Measurements from ENCODE around the gene CAPZA1.

CAPZA1 gene

DNA sequence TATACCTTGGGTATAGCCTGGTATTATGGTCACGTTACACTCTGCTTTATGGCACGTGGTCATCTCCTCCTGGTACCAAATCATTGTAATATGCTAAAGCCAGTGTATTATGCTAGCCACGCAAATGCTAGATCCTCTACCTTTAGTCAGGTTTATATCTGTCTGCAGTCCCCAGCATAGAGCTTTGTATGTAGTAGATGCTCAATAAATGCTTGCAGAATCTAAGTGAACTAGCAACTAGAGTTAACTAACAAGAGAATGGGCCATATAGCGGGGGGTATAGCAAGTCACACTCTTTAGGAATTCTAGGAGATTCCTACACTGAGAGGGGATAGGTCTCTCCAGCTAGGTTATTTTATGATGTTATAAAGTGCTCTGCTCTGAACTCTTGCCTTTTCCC is 57.9 kb downstream of the CAPZA1 start:
- DNase-seq (ENCODE audit: low spot score), result no peak

DNA sequence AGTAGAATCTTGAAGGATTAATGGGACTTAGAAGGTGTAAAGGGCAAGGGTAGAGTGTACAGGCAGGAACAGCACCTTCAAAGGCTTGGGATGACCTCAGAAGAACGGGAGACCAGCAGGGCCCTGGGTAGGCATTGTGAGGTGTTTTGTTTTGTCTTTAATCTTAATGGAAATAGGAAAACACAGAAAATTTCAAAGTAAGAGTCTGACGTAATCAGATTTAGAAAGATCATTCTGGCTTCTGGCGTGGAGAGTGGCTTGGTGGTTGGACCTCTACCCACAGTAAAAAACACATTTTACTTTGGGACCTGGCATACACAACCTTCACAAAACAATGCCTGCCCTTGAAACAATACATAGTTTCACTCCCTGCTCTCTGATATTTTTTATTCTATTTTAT is 59.0 kb downstream of the CAPZA1 start:
- DNase-seq (ENCODE audit: low spot score), result no peak

DNA sequence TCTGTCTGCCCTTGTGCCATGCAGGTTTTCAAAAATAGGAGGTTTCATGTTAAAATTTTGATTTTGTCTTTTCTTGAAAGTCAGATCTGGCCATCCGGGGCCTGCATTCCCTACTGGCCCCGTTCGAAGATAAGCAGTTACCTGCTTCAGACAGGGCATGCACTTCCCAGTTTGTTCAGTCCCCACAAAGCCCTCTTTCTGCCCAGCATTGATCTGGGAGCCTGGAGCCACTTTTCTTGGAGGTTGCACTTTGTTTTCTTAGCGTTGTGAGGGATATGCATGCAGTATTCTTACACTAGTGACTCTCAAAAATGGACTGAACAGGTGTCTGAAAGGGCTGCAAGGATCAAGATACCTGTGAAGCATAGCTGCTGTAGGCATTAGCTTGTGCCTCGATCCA is 66.3 kb downstream of the CAPZA1 start:
- no peak for DNase-seq (ENCODE audit: low spot score)

DNA sequence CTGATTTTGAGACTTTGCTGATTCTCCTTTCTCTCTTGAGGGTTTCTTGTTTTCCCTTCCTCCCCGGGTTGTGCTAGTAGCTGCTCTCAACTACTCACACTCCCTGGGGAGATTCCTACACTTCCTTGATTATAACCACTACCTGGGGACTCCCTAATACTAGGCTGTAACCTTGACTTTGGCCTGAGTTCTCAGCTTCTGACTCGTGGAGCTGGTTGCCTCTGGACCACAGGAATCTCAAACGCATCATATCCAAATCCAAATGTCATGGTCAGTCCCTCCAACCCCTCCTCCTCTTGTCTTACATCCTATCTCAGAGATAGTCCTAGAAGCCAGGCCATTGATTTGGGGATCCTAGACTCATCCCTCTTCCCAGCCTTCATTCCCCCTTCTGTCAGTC is 66.8 kb downstream of the CAPZA1 start:
- no peak for DNase-seq (ENCODE audit: low spot score)

DNA sequence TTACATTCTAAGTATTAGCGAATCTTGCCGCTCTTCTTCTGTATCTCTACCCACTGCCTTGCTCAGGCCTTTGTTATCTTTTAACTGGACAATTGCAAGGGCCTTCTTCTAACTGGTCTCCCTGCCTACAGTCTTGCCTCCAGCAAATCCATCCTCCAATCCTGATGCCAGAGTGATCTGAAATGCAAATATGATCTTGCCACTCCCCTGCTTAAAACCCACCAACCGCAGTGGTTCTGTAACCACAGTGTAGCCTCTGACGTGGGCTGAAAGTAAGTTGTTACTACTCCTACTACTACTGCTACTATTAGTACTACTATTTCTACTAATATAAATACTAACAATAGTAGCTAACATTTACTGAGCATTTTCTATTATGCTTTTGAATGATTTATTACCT is 67.2 kb downstream of the CAPZA1 start:
- no peak for DNase-seq (ENCODE audit: low spot score)

DNA sequence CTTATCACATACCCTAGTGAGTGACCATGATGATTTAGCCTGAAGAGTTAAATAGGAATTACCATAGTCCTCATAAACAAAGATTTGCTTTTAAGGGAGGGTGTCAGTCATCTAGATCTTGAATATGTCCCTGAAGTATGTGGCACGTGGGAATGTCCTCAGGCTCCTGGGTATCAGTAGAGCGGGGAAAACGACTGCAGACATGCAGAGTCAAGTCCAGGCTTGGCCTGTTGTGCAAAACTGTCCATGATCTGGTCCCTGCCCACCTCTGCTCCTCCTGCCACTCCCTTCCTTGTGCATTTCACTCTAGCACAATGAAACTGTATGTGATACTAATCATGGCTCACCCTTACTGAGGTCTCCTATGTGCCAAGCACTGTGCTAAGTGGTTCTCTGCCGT is 67.7 kb downstream of the CAPZA1 start:
- DNase-seq (ENCODE audit: low spot score), result no peak

DNA sequence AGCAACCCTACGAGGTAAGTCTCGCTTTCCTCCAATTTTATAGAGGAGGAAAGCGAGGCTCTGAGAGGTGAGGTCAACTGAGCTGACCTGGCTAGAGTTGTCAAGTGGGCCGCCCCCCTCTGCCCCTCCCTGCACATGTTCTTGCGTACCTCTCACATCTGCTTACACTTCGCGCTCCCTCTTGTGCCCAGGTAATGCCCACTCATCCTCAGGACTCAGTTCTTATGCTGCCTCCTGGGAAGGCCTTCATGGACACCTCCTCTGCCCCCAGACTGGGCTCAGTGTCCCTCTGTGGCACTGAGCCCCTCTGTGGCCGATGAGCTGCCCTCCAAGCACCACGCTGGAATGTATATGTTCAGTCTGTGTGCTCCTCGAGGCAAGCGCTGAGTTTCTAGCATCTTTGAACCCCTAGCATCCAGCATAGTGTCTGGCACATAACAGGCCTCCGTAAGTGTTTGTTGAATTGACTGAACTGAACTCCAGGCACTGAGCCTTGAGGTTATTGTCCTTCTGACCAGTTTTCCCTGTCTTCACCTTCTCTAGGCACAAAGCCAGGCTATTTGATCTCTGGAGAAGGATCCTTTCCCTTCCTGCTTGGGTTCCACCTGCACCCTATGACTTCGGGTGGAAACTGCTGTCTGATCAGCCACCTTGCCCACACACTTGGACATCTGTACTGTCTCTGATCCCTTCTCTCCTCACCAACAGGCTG is 68.3 kb downstream of the CAPZA1 start:
- DNase-seq (ENCODE audit: low spot score), result no peak

DNA sequence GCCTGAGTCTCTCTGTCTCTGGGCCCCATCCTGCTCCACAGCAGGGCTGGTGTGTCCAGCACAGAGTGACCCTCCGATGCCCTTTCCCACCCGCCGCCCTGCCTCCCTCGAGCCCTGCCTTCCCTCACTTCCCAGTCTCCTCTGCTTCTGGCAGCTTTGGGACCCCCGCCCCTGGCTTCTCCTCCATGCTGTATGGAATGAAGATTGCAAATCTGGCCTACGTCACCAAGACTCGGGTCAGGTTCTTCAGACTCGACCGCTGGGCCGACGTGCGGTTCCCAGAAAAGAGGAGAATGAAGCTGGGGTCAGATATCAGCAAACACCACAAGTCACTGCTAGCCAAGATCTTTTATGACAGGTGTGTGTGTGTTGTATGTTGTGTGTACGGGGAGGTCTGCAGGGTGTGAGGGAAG is 69.2 kb downstream of the CAPZA1 start:
- DNase-seq (ENCODE audit: low spot score), result no peak

DNA sequence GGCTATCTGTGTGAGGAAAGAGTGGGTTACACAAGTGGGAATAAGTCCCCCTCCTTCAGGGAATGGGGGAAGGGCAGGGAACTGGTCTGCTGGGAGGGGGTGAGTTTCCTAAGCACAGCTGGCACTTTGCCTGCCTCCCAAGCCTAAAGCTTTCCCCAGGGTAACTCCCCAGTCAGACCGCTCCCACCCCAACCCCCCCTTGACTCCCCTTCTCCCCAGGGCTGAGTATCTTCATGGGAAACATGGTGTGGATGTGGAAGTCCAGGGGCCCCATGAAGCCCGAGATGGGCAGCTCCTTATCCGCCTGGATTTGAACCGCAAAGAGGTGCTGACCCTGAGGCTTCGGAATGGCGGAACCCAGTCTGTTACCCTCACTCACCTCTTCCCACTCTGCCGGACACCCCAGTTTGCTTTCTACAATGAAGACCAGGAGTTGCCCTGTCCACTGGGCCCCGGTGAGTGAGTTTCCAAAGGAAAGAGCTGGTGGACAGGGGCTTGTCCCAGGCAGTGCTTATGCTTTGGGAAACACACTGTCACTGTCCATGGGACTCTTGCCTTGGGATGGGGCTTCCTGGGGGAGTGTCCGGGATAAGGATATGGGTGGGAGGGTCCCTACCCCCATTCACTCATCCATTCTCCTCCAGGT is 69.7 kb downstream of the CAPZA1 start:
- no peak for DNase-seq (ENCODE audit: low spot score)

DNA sequence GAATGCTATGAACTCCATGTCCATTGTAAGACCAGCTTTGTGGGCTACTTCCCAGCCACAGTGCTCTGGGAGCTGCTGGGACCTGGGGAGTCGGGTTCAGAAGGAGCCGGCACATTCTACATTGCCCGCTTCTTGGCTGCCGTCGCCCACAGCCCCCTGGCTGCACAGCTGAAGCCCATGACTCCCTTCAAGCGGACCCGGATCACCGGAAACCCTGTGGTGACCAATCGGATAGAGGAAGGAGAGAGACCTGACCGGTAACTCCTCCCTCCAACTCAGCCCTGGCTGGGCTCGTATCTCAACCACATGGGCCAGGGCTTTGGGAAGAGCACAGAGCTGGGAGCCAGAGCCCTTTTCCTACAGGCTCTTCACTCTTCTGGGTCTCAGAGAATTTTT is 70.2 kb downstream of the CAPZA1 start:
- DNase-seq (ENCODE audit: low spot score), result no peak

DNA sequence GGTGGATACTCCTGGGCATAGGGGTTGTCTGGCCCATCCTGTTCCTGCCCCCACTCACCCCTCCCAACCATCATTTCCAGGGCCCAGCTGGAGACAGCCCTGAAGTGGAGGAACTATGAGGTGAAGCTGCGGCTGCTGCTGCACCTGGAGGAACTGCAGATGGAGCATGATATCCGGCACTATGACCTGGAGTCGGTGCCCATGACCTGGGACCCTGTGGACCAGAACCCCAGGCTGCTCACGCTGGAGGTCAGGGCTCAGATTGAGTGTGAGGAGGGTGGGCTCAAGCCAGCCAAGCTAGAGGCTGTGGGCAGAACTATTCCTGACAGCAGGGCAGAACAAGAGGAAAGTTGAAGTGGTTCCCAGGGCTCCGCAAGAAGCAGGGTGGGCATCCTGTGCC is 73.0 kb downstream of the CAPZA1 start:
- no peak for DNase-seq (ENCODE audit: low spot score)

DNA sequence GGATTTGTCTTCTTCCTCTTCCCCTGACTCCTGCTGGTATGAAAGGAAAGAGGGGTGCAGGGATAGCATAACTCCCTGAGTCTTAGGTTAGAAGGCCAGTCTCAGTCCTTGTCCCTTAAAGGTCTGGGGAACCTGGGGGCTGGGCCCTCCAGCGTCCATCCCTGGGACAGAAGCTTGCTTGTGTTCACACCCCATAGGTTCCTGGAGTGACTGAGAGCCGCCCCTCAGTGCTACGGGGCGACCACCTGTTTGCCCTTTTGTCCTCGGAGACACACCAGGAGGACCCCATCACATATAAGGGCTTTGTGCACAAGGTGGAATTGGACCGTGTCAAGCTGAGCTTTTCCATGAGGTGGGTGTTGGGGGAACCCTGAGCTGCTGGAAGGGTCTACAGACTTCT is 74.2 kb downstream of the CAPZA1 start:
- DNase-seq (ENCODE audit: low spot score), result no peak

DNA sequence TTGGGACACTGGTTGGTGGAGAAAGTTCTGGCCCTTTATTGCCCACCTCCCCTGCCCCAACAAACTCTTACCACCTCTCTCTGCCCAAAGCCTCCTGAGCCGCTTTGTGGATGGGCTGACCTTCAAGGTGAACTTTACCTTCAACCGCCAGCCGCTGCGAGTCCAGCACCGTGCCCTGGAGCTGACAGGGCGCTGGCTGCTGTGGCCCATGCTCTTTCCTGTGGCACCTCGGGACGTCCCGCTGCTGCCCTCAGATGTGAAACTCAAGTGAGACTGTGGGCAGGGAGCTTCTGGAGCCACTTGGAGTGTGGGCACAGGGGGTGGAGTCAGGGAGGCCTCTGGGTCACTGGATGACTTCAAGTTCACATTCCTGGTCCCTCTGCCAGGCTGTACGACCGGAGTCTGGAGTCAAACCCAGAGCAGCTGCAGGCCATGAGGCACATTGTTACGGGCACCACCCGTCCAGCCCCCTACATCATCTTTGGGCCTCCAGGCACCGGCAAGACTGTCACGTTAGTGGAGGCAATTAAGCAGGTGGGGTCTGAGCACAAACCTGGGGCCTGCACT is 74.8 kb downstream of the CAPZA1 start:
- DNase-seq (ENCODE audit: low spot score), result no peak

DNA sequence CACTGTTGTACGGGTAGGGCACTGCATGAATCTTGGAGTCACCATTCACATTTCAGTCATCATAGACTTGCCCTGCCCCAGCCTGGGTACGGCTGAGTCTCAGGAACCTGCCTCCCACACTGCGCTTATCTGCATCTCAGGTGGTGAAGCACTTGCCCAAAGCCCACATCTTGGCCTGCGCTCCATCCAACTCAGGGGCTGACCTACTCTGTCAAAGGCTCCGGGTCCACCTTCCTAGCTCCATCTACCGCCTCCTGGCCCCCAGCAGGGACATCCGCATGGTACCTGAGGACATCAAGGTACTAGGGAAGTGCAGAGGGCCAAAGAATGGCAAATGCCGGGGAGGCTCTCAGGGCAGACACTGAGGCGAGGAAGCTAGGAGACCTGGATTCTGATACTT is 75.6 kb downstream of the CAPZA1 start:
- DNase-seq (ENCODE audit: low spot score), result no peak

DNA sequence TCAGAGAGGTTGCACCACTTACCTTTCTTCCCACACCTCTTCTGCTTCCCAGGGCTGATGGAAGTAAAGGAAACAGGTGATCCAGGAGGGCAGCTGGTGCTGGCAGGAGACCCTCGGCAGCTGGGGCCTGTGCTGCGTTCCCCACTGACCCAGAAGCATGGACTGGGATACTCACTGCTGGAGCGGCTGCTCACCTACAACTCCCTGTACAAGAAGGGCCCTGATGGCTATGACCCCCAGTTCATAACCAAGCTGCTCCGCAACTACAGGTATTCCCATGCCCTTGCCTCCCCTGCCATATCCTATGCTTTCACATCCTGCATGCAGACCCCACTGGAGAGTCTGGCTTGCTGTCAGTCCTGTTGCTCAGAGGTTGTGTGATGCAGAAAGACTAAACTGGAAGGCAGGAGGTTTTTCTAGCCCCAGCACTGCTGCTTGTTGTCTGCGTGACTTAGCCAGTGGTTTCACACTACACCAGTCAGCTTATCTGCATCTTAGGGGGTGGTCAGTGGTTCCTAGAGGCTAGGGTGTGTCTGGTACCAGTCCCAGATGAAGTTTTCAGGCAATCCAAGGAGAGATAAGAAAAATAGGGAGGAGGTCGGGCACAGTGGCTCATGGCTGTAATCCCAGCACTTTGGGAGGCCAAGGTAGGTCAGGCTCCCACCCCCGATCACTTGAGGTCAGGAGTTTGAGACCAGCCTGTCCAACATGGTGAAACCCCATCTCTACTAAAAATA is 77.1 kb downstream of the CAPZA1 start:
- no peak for DNase-seq (ENCODE audit: low spot score)

DNA sequence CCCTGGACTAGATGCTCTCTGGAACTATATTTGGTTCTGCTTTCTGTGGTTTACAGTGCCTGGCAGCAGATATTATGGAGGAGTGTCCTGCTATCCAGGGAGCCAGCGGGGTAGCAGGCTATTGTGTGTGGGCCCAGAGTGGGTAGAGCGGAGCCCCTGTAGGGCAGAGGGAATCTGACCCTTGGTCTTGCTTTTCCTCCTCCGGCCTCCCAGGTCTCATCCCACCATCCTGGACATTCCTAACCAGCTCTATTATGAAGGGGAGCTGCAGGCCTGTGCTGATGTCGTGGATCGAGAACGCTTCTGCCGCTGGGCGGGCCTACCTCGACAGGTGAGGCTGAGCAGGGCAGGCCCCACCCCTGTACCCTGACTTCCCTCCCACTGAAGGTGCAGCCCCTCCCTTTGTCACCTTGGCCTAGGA is 78.2 kb downstream of the CAPZA1 start:
- DNase-seq (ENCODE audit: low spot score), result no peak

DNA sequence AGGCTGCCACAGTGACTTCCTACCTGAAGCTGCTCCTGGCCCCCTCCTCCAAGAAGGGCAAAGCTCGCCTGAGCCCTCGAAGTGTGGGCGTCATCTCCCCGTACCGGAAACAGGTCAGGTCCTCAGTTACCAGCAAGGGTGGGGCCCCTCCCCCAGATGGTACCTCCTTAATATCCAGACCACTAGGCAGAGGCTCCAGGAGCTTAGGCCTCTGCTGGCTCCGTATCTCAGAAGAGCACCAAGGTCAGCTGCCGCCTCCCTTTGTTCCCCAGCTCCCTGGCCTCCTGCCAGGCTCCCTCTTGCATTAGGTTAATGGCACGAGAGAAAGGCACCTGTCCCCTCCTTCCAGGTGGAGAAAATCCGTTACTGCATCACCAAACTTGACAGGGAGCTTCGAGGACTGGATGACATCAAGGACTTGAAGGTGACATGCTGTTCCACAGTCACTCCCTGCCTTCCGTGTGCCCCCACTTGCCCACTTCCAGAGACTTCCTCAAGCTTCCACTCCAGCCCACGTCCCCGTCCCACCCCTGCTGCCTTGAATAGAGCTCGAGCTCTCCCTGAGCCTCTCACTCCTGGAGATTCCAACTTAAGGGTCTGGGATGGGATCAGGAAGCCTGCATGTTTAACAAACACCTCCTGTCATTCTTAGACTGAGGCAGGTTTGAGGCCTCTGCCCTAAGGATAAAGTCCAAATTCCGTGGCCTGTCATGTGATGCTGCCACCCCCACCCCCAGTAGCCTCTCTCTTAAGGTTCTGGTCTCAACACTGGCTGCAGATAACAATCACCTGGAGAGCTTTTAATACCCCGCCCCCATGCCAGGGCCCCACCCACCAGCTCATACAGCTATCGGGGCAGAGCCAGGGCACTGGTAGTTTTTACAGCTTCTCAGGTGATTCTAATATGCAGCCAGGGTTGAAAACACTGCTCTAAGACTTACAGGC is 79.0 kb downstream of the CAPZA1 start:
- no peak for DNase-seq (ENCODE audit: low spot score)

DNA sequence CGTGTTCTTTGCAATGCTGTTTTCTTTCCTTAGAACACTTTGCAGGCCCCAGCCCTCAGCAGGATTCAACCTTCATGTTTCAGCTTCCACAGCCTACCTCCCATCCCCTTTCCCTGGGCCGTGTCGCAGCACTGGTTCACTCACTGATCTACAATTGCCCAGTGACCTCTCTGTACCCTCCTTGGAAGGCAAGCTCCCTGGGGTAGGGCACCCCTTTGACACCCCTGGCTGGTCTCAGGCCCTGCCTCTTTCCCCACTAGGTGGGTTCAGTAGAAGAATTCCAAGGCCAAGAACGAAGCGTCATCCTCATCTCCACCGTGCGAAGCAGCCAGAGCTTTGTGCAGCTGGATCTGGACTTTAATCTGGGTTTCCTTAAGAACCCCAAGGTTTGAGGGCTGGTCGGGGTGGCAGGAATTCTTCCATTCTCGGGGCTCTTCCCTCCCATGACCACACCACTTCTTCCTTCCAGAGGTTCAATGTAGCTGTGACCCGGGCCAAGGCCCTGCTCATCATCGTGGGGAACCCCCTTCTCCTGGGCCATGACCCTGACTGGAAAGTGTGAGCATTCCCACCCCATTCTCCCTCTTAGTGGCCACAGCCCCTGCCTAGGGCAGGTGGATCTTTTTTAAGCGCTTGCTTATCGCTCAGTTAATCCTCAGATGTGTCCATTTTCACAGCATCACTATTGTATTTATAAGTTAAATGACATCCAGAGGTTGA is 80.0 kb downstream of the CAPZA1 start:
- no peak for DNase-seq (ENCODE audit: low spot score)

DNA sequence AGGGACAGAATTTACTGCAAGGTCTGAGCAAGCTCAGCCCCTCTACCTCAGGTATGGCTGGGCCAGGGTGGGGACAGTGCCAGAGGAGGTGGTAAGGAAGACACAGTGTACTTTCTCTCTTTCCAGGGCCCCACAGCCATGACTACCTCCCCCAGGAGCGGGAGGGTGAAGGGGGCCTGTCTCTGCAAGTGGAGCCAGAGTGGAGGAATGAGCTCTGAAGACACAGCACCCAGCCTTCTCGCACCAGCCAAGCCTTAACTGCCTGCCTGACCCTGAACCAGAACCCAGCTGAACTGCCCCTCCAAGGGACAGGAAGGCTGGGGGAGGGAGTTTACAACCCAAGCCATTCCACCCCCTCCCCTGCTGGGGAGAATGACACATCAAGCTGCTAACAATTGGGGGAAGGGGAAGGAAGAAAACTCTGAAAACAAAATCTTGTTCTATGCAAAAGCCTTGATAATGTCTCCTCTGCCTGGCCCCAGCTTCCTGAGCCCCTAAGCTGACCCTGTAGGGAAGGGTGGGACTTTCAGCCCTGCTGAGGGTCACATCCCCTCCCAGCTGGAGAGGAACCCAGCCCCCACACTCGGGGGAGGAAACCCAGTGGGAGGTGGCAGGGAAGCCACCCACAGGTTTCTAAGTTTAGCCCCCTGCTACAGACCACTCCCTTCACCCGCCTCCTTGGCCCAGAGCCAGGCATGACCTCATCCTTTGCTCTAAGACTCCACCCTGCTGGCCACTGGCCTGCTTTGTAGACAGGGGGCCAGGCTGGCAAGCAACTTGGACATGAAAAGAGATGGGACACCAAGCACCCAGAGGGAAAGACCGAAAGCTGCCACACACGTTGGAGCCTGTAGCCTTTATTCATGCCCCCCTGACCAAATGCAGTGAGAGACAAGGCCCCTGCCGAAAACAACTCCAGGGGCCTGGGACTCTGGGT is 80.9 kb downstream of the CAPZA1 start:
- DNase-seq (ENCODE audit: low spot score), result peak; percentile 49
